ENCODE data around the gene EBI3. TPM values are rescaled to one million over a fixed set of nuclear protein-coding genes. Genes with fewer than 3 reads are reported as not detected.
"Not testable (repeated sequence)": the region's sequence is repeated elsewhere in the genome, so short reads cannot be mapped to it uniquely, and the experiment has no call there.

Gene EBI3
- total and polyA plus RNA-seq, 9 donors, result 0.52 to 1.7 (median 0.68) TPM

- WGBS (ENCODE audit: insufficient coverage), result 56% methylated on average over 4 of the region's 10 CpGs
- H3K4me1 ChIP-seq (ENCODE audit: control insufficient read depth, insufficient read depth, low read length), result peaks cover 12% of the 10 kb centered on the region
- H3K4me3 ChIP-seq (ENCODE audit: low read length), result no peak overlapping the region
- H3K36me3 ChIP-seq (ENCODE audit: control insufficient read depth, insufficient read depth, low read length), result peaks cover 27% of the 10 kb centered on the region
- no peaks in the 10 kb centered on the region for H3K9me3 ChIP-seq (replicated peaks; ENCODE audit: control insufficient read depth, low read depth, low read length)
- no peak overlapping the region for H3K27ac ChIP-seq (ENCODE audit: low read length)
- DNase-seq, result no peak
- peaks cover 3% of the 10 kb centered on the region for H3K27me3 ChIP-seq (ENCODE audit: control insufficient read depth, insufficient read depth, low read length)
These were observed 43.6 kb downstream of the EBI3 start for GRCh38 chr19:4272894-4273293.

GRCh38 chr19:4274321-4274686 is 45.0 kb downstream of the EBI3 start:
- not testable (repeated sequence) for H3K27ac ChIP-seq (ENCODE audit: low read length); H3K4me3 ChIP-seq (ENCODE audit: low read length); DNase-seq; H3K9me3 ChIP-seq (replicated peaks; ENCODE audit: control insufficient read depth, low read depth, low read length)
- Histone ChIP-seq H3K4me1 (ENCODE audit: control insufficient read depth, insufficient read depth, low read length) (peaks cover 19% of the 10 kb centered on the region), H3K36me3 (ENCODE audit: control insufficient read depth, insufficient read depth, low read length) (peaks cover 13% of the 10 kb centered on the region), H3K27me3 (ENCODE audit: control insufficient read depth, insufficient read depth, low read length) (peaks cover 12% of the 10 kb centered on the region)
- WGBS (ENCODE audit: insufficient coverage), result 87% methylated on average over 5 of the region's 6 CpGs

- Histone ChIP-seq H3K36me3 (ENCODE audit: control insufficient read depth, insufficient read depth, low read length) (peaks cover 6% of the 10 kb centered on the region), H3K4me1 (ENCODE audit: control insufficient read depth, insufficient read depth, low read length) (peaks cover 27% of the 10 kb centered on the region), H3K4me3 (ENCODE audit: low read length) (no peak overlapping the region), H3K9me3 (replicated peaks; ENCODE audit: control insufficient read depth, low read depth, low read length) (no peaks in the 10 kb centered on the region), H3K27me3 (ENCODE audit: control insufficient read depth, insufficient read depth, low read length) (peaks cover 29% of the 10 kb centered on the region), H3K27ac (ENCODE audit: low read length) (peak overlapping the region; percentile 93)
- DNase-seq, result no peak
- 17% methylated on average over 11 of the region's 16 CpGs for WGBS (ENCODE audit: insufficient coverage)
These were observed 47.9 kb downstream of the EBI3 start for GRCh38 chr19:4277191-4277696.

GRCh38 chr19:4278010-4278409 is 48.7 kb downstream of the EBI3 start:
- peak; percentile 23 for DNase-seq
- Histone ChIP-seq H3K4me1 (ENCODE audit: control insufficient read depth, insufficient read depth, low read length) (peaks cover 27% of the 10 kb centered on the region), H3K36me3 (ENCODE audit: control insufficient read depth, insufficient read depth, low read length) (peaks cover 4% of the 10 kb centered on the region), H3K27me3 (ENCODE audit: control insufficient read depth, insufficient read depth, low read length) (peaks cover 31% of the 10 kb centered on the region), H3K4me3 (ENCODE audit: low read length) (peak overlapping the region; percentile 23), H3K9me3 (replicated peaks; ENCODE audit: control insufficient read depth, low read depth, low read length) (no peaks in the 10 kb centered on the region), H3K27ac (ENCODE audit: low read length) (peak overlapping the region; percentile 93)
- 13% methylated on average over 4 of the region's 4 CpGs for WGBS (ENCODE audit: insufficient coverage)

GRCh38 chr19:4278419-4279266 is 49.3 kb downstream of the EBI3 start, which contains the start of gene SHD:
SHD (plus strand) TSS chr19:4279266; CDS start chr19:4280064, 798 bp downstream.
- Histone ChIP-seq H3K27ac (ENCODE audit: low read length) (peak within 1 kb of the TSS; percentile 93), H3K36me3 (ENCODE audit: control insufficient read depth, insufficient read depth, low read length) (peaks cover 7% of the 10 kb centered on the region), H3K4me1 (ENCODE audit: control insufficient read depth, insufficient read depth, low read length) (peaks cover 27% of the 10 kb centered on the region), H3K9me3 (replicated peaks; ENCODE audit: control insufficient read depth, low read depth, low read length) (no peaks in the 10 kb centered on the region), H3K4me3 (ENCODE audit: low read length) (peak within 1 kb of the TSS; percentile 64), H3K27me3 (ENCODE audit: control insufficient read depth, insufficient read depth, low read length) (peaks cover 32% of the 10 kb centered on the region)
- DNase-seq, result peak; percentile 86
- WGBS (ENCODE audit: insufficient coverage), result 1% methylated on average over 13 of the region's 44 CpGs

- WGBS (ENCODE audit: insufficient coverage), result under 1% methylated on average over 18 of the region's 30 CpGs
- Histone ChIP-seq H3K27ac (ENCODE audit: low read length) (peak overlapping the region; percentile 86), H3K4me3 (ENCODE audit: low read length) (peak overlapping the region; percentile 64), H3K36me3 (ENCODE audit: control insufficient read depth, insufficient read depth, low read length) (peaks cover 7% of the 10 kb centered on the region), H3K9me3 (replicated peaks; ENCODE audit: control insufficient read depth, low read depth, low read length) (no peaks in the 10 kb centered on the region), H3K27me3 (ENCODE audit: control insufficient read depth, insufficient read depth, low read length) (peaks cover 32% of the 10 kb centered on the region), H3K4me1 (ENCODE audit: control insufficient read depth, insufficient read depth, low read length) (peaks cover 27% of the 10 kb centered on the region)
- no peak for DNase-seq
These were observed 49.9 kb downstream of the EBI3 start for GRCh38 chr19:4279267-4279529.

GRCh38 chr19:4279530-4280422 is 50.5 kb downstream of the EBI3 start:
- peaks cover 13% of the 10 kb centered on the region for H3K36me3 ChIP-seq (ENCODE audit: control insufficient read depth, insufficient read depth, low read length)
- WGBS (ENCODE audit: insufficient coverage), result 3% methylated on average over 66 of the region's 71 CpGs
- peaks cover 33% of the 10 kb centered on the region for H3K27me3 ChIP-seq (ENCODE audit: control insufficient read depth, insufficient read depth, low read length)
- peak overlapping the region; percentile 86 for H3K27ac ChIP-seq (ENCODE audit: low read length)
- peak overlapping the region; percentile 64 for H3K4me3 ChIP-seq (ENCODE audit: low read length)
- peaks cover 27% of the 10 kb centered on the region for H3K4me1 ChIP-seq (ENCODE audit: control insufficient read depth, insufficient read depth, low read length)
- no peaks in the 10 kb centered on the region for H3K9me3 ChIP-seq (replicated peaks; ENCODE audit: control insufficient read depth, low read depth, low read length)
- no peak for DNase-seq

GRCh38 chr19:4284176-4284958 is 55.0 kb downstream of the EBI3 start:
- H3K27ac ChIP-seq (ENCODE audit: low read length), result no peak overlapping the region
- WGBS (ENCODE audit: insufficient coverage), result 18% methylated on average over 11 of the region's 20 CpGs
- no peak overlapping the region for H3K4me3 ChIP-seq (ENCODE audit: low read length)
- no peak for DNase-seq
- no peaks in the 10 kb centered on the region for H3K9me3 ChIP-seq (replicated peaks; ENCODE audit: control insufficient read depth, low read depth, low read length)
- H3K4me1 ChIP-seq (ENCODE audit: control insufficient read depth, insufficient read depth, low read length), result peaks cover 9% of the 10 kb centered on the region
- H3K27me3 ChIP-seq (ENCODE audit: control insufficient read depth, insufficient read depth, low read length), result peaks cover 23% of the 10 kb centered on the region
- peaks cover 22% of the 10 kb centered on the region for H3K36me3 ChIP-seq (ENCODE audit: control insufficient read depth, insufficient read depth, low read length)

- Histone ChIP-seq H3K9me3 (replicated peaks; ENCODE audit: control insufficient read depth, low read depth, low read length) (no peaks in the 10 kb centered on the region), H3K27me3 (ENCODE audit: control insufficient read depth, insufficient read depth, low read length) (peaks cover 18% of the 10 kb centered on the region), H3K27ac (ENCODE audit: low read length) (no peak overlapping the region), H3K4me1 (ENCODE audit: control insufficient read depth, insufficient read depth, low read length) (peaks cover 7% of the 10 kb centered on the region), H3K4me3 (ENCODE audit: low read length) (no peak overlapping the region), H3K36me3 (ENCODE audit: control insufficient read depth, insufficient read depth, low read length) (peaks cover 22% of the 10 kb centered on the region)
- DNase-seq, result no peak
- 74% methylated on average over 5 of the region's 6 CpGs for WGBS (ENCODE audit: insufficient coverage)
These were observed 55.7 kb downstream of the EBI3 start for GRCh38 chr19:4284974-4285373.
